K562 (cell line): ENCODE measurements around the gene DIP2B. TPM values are rescaled to one million over a fixed set of nuclear protein-coding genes. Genes with fewer than 3 reads are reported as not detected.

Experiments used
- HDGF ChIP-seq: fragments of 450-650 bp; IDR thresholded peaks from 2 replicates; pipeline ENCODE4 v1.6.1; 2016
- NCOA1 ChIP-seq: fragments of 450-650 bp; IDR thresholded peaks from 2 replicates; pipeline ENCODE4 v1.6.1; 2016; ENCODE audit warnings: low read depth
- PHTF2 ChIP-seq: fragments of 250-450 bp; sonication (Bioruptor Pico); IDR thresholded peaks from 2 replicates; pipeline ENCODE4 v1.5.0; 2021; ENCODE audit warnings: mild to moderate bottlenecking
- TBL1XR1 ChIP-seq, 2 experiments: IDR thresholded peaks; 2 replicates each; pipeline ENCODE4 v1.6.1; 2012; ENCODE audit warnings: improper control_type of control experiment in 2 of 2, low read length in 2 of 2, mild to moderate bottlenecking in 1 of 2
- ZNF174 ChIP-seq: fragments of 250-450 bp; sonication (Bioruptor Pico); IDR thresholded peaks from 2 replicates; pipeline ENCODE4 v1.4.0; 2020; ENCODE audit warnings: mild to moderate bottlenecking
- ZNF75A ChIP-seq: fragments of 450-650 bp; formaldehyde crosslinking; IDR thresholded peaks from 2 replicates; pipeline ENCODE4 v1.4.0; 2020; ENCODE audit warnings: mild to moderate bottlenecking
- polyA plus RNA-seq, 8 experiments: library from polyadenylated mRNA; depleted of rRNA in 4 of 8; stranded (reverse) in 5 of 8; unstranded in 3 of 8; fragments of >200 nt; fragmentation: Nextera tagmentation in 2 of 8; fragmentation: Illumina TruSeq in 1 of 8; extraction: Ambion mirVana in 2 of 8; extraction: Trizol in 1 of 8; gene quantifications; 2 replicates each; pipeline versions ENCODE4 v1.2.1 to v1.2.3, GENCODE V29; 2011 to 2014; ENCODE audit warnings: inconsistent platforms in 1 of 8, missing spikeins in 1 of 8
- total RNA-seq, 7 experiments: library from RNA; depleted of rRNA in 6 of 7; stranded (reverse); fragments of >200 nt in 6 of 7; fragmentation: Illumina TruSeq in 2 of 7; extraction: Trizol in 2 of 7; gene quantifications; 2 replicates each; pipeline versions ENCODE4 v1.2.1 to v1.2.3, GENCODE V29; 2011 to 2021; ENCODE audit warnings: low replicate concordance in 1 of 7
- TF ChIP-seq, protein P1 (sequence below): fragments of 250-450 bp; sonication (Bioruptor Pico); IDR thresholded peaks from 2 replicates; pipeline ENCODE4 v1.8.0; 2022; ENCODE audit warnings: moderate library complexity, mild to moderate bottlenecking, inconsistent platforms
- TF ChIP-seq, protein P2 (sequence below): fragments of 250-450 bp; sonication (Bioruptor Pico); IDR thresholded peaks from 2 replicates; pipeline ENCODE4 v1.4.0; 2020
- TF ChIP-seq, protein P3 (sequence below): fragments of 450-650 bp; formaldehyde crosslinking; conservative IDR thresholded peaks from 2 replicates; pipeline ENCODE4 v1.4.0; 2022; ENCODE audit warnings: mild to moderate bottlenecking, missing genetic modification characterization
- TF ChIP-seq, protein P4 (sequence below), 2 experiments: fragments of 450-650 bp in 1 of 2; sonication (generic) in 1 of 2; formaldehyde crosslinking in 1 of 2; IDR thresholded peaks; 2 replicates each; pipeline versions ENCODE4 v1.7.1 to v1.9.0; 2016 to 2022; ENCODE audit warnings: inconsistent platforms in 1 of 2, mild to moderate bottlenecking in 1 of 2, missing genetic modification reagents in 1 of 2
- TF ChIP-seq, protein P5 (sequence below): fragments of 200-800 bp; sonication (Bioruptor generic); IDR thresholded peaks from 2 replicates; pipeline ENCODE4 v1.6.1; 2017; ENCODE audit warnings: missing genetic modification characterization, missing compliant biosample characterization

DIP2B gene
- total and polyA plus RNA-seq, 9 of the 15 experiments (the other 6 are each of a cell fraction or from before 2014, with no cell fraction given) = 4.6 to 26.1 (median 18.8) TPM

DNA sequence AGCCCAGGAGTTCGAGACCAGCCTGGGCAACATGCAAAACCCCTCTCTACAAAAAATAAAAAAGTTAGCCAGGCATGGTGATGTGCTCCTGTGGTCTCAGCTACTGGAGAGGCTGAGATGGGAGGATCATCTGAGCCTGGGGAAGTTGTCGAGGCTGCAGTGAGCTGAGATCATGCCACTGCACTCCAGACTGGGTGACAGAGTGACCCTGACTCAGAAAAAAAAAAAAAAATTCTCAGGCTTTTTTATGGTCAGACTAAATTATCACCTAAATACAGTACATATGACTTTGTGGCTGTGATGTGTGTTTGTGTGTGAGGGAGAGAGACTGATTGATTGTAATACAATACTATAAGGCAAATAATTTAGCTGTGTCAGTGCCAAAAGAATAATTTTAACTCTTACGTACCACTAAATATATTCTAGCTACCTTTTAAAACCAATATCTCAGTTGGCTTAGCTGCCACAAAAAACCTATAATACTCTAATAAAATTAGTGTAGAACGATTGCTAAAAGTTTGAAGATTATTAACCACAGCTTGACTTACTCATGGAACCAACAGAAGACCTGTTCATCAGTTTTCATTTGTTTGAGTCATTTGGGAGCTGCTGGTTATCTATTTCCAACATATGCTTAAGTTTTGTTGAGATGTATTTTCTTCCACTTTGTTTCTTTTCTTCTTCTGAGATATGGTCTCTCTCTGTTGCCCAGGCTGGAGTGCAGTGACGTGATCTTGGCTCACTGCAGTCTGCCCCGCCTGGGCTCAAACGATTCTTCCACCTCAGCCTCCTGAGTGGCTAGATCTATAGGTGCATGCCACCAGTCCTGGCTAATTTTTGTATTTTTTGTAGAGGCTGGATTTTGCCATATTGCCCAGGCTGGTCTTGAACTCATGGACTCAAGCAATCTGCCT, 58.0 kb downstream of the DIP2B start (continued):
- TF ChIP-seq, protein P1, sequence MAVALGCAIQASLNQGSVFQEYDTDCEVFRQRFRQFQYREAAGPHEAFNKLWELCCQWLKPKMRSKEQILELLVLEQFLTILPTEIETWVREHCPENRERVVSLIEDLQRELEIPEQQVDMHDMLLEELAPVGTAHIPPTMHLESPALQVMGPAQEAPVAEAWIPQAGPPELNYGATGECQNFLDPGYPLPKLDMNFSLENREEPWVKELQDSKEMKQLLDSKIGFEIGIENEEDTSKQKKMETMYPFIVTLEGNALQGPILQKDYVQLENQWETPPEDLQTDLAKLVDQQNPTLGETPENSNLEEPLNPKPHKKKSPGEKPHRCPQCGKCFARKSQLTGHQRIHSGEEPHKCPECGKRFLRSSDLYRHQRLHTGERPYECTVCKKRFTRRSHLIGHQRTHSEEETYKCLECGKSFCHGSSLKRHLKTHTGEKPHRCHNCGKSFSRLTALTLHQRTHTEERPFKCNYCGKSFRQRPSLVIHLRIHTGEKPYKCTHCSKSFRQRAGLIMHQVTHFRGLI (CRISPR knock-in tag) = no peak
- peak; percentile 64; the same call in 1 of the 2 replicates for TF ChIP-seq NCOA1
- TF ChIP-seq ZNF75A (CRISPR knock-in tag) = no peak
- no peak for TF ChIP-seq ZNF174 (CRISPR knock-in tag)
- TF ChIP-seq HDGF = 0 out of 2 replicates have a peak, but pooled peaks have one; percentile 20
- TF ChIP-seq, protein P2, sequence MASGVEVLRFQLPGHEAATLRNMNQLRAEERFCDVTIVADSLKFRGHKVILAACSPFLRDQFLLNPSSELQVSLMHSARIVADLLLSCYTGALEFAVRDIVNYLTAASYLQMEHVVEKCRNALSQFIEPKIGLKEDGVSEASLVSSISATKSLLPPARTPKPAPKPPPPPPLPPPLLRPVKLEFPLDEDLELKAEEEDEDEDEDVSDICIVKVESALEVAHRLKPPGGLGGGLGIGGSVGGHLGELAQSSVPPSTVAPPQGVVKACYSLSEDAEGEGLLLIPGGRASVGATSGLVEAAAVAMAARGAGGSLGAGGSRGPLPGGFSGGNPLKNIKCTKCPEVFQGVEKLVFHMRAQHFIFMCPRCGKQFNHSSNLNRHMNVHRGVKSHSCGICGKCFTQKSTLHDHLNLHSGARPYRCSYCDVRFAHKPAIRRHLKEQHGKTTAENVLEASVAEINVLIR (CRISPR knock-in tag) = 0 out of 2 replicates have a peak, but pooled peaks have one; percentile 27
- TF ChIP-seq PHTF2 (CRISPR knock-in tag) = no peak
- TF ChIP-seq, protein P3, sequence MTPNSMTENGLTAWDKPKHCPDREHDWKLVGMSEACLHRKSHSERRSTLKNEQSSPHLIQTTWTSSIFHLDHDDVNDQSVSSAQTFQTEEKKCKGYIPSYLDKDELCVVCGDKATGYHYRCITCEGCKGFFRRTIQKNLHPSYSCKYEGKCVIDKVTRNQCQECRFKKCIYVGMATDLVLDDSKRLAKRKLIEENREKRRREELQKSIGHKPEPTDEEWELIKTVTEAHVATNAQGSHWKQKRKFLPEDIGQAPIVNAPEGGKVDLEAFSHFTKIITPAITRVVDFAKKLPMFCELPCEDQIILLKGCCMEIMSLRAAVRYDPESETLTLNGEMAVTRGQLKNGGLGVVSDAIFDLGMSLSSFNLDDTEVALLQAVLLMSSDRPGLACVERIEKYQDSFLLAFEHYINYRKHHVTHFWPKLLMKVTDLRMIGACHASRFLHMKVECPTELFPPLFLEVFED (CRISPR knock-in tag) = no peak
- TF ChIP-seq, protein P4, sequence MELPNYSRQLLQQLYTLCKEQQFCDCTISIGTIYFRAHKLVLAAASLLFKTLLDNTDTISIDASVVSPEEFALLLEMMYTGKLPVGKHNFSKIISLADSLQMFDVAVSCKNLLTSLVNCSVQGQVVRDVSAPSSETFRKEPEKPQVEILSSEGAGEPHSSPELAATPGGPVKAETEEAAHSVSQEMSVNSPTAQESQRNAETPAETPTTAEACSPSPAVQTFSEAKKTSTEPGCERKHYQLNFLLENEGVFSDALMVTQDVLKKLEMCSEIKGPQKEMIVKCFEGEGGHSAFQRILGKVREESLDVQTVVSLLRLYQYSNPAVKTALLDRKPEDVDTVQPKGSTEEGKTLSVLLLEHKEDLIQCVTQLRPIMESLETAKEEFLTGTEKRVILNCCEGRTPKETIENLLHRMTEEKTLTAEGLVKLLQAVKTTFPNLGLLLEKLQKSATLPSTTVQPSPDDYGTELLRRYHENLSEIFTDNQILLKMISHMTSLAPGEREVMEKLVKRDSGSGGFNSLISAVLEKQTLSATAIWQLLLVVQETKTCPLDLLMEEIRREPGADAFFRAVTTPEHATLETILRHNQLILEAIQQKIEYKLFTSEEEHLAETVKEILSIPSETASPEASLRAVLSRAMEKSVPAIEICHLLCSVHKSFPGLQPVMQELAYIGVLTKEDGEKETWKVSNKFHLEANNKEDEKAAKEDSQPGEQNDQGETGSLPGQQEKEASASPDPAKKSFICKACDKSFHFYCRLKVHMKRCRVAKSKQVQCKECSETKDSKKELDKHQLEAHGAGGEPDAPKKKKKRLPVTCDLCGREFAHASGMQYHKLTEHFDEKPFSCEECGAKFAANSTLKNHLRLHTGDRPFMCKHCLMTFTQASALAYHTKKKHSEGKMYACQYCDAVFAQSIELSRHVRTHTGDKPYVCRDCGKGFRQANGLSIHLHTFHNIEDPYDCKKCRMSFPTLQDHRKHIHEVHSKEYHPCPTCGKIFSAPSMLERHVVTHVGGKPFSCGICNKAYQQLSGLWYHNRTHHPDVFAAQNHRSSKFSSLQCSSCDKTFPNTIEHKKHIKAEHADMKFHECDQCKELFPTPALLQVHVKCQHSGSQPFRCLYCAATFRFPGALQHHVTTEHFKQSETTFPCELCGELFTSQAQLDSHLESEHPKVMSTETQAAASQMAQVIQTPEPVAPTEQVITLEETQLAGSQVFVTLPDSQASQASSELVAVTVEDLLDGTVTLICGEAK (IDR thresholded peaks at IDR 0.05) = peak; percentile 29; the same call in 1 of the 2 replicates
- TF ChIP-seq, protein P4 (CRISPR knock-in tag; IDR thresholded peaks at IDR 0.05) = no peak
- TF ChIP-seq, protein P5, sequence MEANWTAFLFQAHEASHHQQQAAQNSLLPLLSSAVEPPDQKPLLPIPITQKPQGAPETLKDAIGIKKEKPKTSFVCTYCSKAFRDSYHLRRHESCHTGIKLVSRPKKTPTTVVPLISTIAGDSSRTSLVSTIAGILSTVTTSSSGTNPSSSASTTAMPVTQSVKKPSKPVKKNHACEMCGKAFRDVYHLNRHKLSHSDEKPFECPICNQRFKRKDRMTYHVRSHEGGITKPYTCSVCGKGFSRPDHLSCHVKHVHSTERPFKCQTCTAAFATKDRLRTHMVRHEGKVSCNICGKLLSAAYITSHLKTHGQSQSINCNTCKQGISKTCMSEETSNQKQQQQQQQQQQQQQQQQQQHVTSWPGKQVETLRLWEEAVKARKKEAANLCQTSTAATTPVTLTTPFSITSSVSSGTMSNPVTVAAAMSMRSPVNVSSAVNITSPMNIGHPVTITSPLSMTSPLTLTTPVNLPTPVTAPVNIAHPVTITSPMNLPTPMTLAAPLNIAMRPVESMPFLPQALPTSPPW (CRISPR knock-in tag) = peak; percentile 40; the same call in 1 of the 2 replicates
- TF ChIP-seq TBL1XR1 (IDR thresholded peaks at IDR 0.05; ENCODE audit: low read length in 2 of 2) = peak; percentile 38 to 56; a peak in 3 of 4 replicates
